Lung microvascular endothelial cell (primary cell): ENCODE data around the gene HGFAC. TPM values are rescaled to one million over a fixed set of nuclear protein-coding genes. Genes with fewer than 3 reads are reported as not detected.
"Not testable (repeated sequence)": the region's sequence is repeated elsewhere in the genome, so short reads cannot be mapped to it uniquely, and the experiment has no call there.

Experiments used
- DNase-seq, 2 donors: peaks; one replicate each; pipeline versions ENCODE4 v3.0.0 to v3.0.0-alpha.2; 2010; ENCODE audit warnings: low read depth in 2 of 2
- total RNA-seq: library from RNA; depleted of rRNA; stranded (reverse); fragments of >200 nt; gene quantifications from 2 replicates; pipeline ENCODE4 v1.2.1, GENCODE V29; 2014

HGFAC gene
- total RNA-seq, 1 donor from 2014 or later: 0.20 TPM

GRCh38 chr4:3411190-3411589, 30.6 kb upstream of the HGFAC start:
- not testable (repeated sequence) for DNase-seq

GRCh38 chr4:3411676-3412075, 30.1 kb upstream of the HGFAC start:
- DNase-seq: no peak

- no peak for DNase-seq
Measured at GRCh38 chr4:3412257-3413020, 29.3 kb upstream of the HGFAC start.

GRCh38 chr4:3413217-3413671, 28.5 kb upstream of the HGFAC start:
- no peak for DNase-seq

- no peak for DNase-seq
Measured at GRCh38 chr4:3413675-3414420, 27.9 kb upstream of the HGFAC start.

GRCh38 chr4:3414421-3415279, 27.1 kb upstream of the HGFAC start:
- no peak for DNase-seq

GRCh38 chr4:3415471-3416141, 26.2 kb upstream of the HGFAC start:
- no peak for DNase-seq

GRCh38 chr4:3416270-3416669, 25.5 kb upstream of the HGFAC start:
- no peak for DNase-seq

- DNase-seq: no peak
Measured at GRCh38 chr4:3416821-3417221, 24.9 kb upstream of the HGFAC start.

GRCh38 chr4:3417448-3417847, 24.3 kb upstream of the HGFAC start:
- DNase-seq: no peak

- DNase-seq: no peak
Measured at GRCh38 chr4:3418029-3418762, 23.6 kb upstream of the HGFAC start.

- no peak for DNase-seq
Measured at GRCh38 chr4:3419836-3420605, 21.7 kb upstream of the HGFAC start.

- DNase-seq: no peak
Measured at GRCh38 chr4:3420606-3420955, 21.2 kb upstream of the HGFAC start.

GRCh38 chr4:3420956-3421355, 20.8 kb upstream of the HGFAC start:
- DNase-seq: no peak

GRCh38 chr4:3421470-3421869, 20.3 kb upstream of the HGFAC start:
- DNase-seq: no peak

GRCh38 chr4:3422241-3422801, 19.4 kb upstream of the HGFAC start:
- no peak for DNase-seq

- no peak for DNase-seq
Measured at GRCh38 chr4:3422808-3423297, 18.9 kb upstream of the HGFAC start.

GRCh38 chr4:3423406-3423805, 18.4 kb upstream of the HGFAC start:
- DNase-seq: no peak

GRCh38 chr4:3423952-3424351, 17.8 kb upstream of the HGFAC start:
- no peak for DNase-seq
